ENCODE results near the gene NAXD. TPM values are rescaled to one million over a fixed set of nuclear protein-coding genes. Genes with fewer than 3 reads are reported as not detected.
A peak's percentile ranks its signal among the peaks of the same experiment; 100 is the strongest.

The NAXD gene
- total RNA-seq, 4 donors from 2014 or later, result 26.0 to 37.9 (median 35.4) TPM

DNA sequence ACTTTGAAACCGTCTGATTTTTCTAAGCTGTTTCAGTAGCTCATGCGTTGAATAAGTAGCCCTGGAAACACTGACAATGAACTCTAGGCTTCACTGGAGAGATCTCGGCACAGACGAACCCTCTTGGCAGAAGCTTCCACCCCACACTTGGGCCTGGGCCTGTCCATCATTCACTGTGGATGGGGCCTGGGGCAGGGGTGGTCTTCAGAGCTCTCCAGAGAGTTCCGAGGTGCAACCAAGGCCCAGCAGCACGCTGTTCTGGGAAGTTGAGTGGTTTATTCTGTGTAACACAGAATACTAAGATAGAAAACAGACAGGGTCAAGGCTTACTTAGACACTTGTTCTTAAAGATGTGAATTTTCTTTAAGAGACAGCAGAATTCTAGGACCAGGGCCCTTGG lies 21.9 kb downstream of the NAXD start:
- DNase-seq, result no peak
- H3K9me3 ChIP-seq, result no peaks in the 10 kb centered on the region
- no peaks in the 10 kb centered on the region for H3K27me3 ChIP-seq
- H3K4me3 ChIP-seq, result no peak overlapping the region
- H3K4me1 ChIP-seq, result no peaks in the 10 kb centered on the region
- H3K27ac ChIP-seq, result no peak overlapping the region
- intact Hi-C loops (cut with DNase I; ENCODE audit: low total_unique reads), result no loop called here
- TF ChIP-seq CTCF (IDR thresholded peaks at IDR 0.05) (no peak), POLR2A (IDR thresholded peaks at IDR 0.05) (no peak)
- no peaks in the 10 kb centered on the region for H3K36me3 ChIP-seq

DNA sequence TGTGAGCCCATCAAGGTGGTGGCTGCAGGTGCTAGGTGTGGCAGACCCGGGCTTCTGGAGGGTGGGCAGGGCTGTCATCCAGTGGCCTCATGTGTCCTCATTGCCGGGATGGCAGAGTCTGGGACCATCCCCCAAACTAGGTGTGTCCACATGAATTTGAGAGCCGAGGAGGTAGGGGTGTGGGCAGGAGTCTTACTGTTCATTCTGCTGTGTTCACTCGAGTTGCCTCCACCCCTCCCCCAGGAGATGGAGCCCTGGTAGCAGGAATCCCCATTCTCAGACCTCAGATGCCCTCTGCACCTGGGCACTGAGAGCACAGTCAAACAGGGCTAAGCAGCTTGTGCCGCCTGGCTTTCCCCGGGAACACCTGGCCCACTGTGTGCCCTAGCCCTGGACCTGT lies 22.4 kb downstream of the NAXD start:
- TF ChIP-seq CTCF (IDR thresholded peaks at IDR 0.05) (no peak), POLR2A (IDR thresholded peaks at IDR 0.05) (no peak)
- Histone ChIP-seq H3K4me1 (no peaks in the 10 kb centered on the region), H3K9me3 (no peaks in the 10 kb centered on the region), H3K27ac (no peak overlapping the region), H3K36me3 (no peaks in the 10 kb centered on the region), H3K27me3 (no peaks in the 10 kb centered on the region), H3K4me3 (no peak overlapping the region)
- intact Hi-C loops (cut with DNase I; ENCODE audit: low total_unique reads), result no loop called here
- DNase-seq, result no peak

- TF ChIP-seq POLR2A (IDR thresholded peaks at IDR 0.05) (no peak), CTCF (IDR thresholded peaks at IDR 0.05) (no peak)
- DNase-seq, result no peak
- H3K36me3 ChIP-seq, result no peaks in the 10 kb centered on the region
Observed at GRCh38 chr13:110638257-110638656, 22.9 kb downstream of the NAXD start.

GRCh38 chr13:110638814-110639806 lies 23.8 kb downstream of the NAXD start:
- intact Hi-C loops (cut with DNase I; ENCODE audit: low total_unique reads), result no loop called here
- Histone ChIP-seq H3K36me3 (no peaks in the 10 kb centered on the region), H3K9me3 (no peaks in the 10 kb centered on the region), H3K27me3 (no peaks in the 10 kb centered on the region), H3K4me1 (no peaks in the 10 kb centered on the region), H3K4me3 (no peak overlapping the region), H3K27ac (no peak overlapping the region)
- TF ChIP-seq CTCF (IDR thresholded peaks at IDR 0.05) (no peak), POLR2A (IDR thresholded peaks at IDR 0.05) (no peak)
- DNase-seq, result no peak

More at GRCh38 chr13:110638257-110638656, 22.9 kb downstream of the NAXD start:
- H3K4me3 ChIP-seq, result no peak overlapping the region
- H3K27me3 ChIP-seq, result no peaks in the 10 kb centered on the region
- intact Hi-C loops (cut with DNase I; ENCODE audit: low total_unique reads), result no loop called here
- H3K27ac ChIP-seq, result no peak overlapping the region
- H3K4me1 ChIP-seq, result no peaks in the 10 kb centered on the region
- no peaks in the 10 kb centered on the region for H3K9me3 ChIP-seq

DNA sequence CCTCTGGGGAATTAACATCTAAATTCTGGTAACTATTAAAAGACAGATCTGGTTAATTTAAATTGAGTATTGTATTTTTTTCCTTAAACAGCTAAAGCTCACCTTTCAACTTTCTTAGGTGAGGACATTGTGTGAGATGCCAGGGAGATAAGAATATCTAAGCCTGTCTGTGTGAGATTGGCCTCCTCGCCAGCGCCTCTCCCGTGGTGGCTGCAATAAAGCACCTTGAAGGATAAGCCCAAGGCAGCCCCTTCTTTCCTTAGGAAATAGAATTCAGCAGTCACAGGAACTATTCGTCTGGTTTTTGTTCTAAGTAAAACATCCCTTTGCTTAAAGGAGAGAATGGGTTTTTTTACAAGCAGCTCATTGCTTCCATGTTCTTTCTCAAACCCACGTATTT lies 24.6 kb downstream of the NAXD start:
- H3K27me3 ChIP-seq, result no peaks in the 10 kb centered on the region
- no peak for DNase-seq
- H3K36me3 ChIP-seq, result no peaks in the 10 kb centered on the region
- H3K27ac ChIP-seq, result peak overlapping the region in 1 of 2 donors; percentile 50
- H3K9me3 ChIP-seq, result no peaks in the 10 kb centered on the region
- H3K4me3 ChIP-seq, result no peak overlapping the region
- no peaks in the 10 kb centered on the region for H3K4me1 ChIP-seq
- no peak for TF ChIP-seq POLR2A (IDR thresholded peaks at IDR 0.05)
- TF ChIP-seq CTCF (IDR thresholded peaks at IDR 0.05), result no peak
- intact Hi-C loops (cut with DNase I; ENCODE audit: low total_unique reads), result no loop called here

All from uterus (tissue), 4 donors.